Small intestine (tissue), 7 donors: ENCODE measurements around the gene TIMM17B. TPM values are rescaled to one million over a fixed set of nuclear protein-coding genes. Genes with fewer than 3 reads are reported as not detected.
"Not testable (repeated sequence)": the region's sequence is repeated elsewhere in the genome, so short reads cannot be mapped to it uniquely, and the experiment has no call there.

Source experiments
- DNase-seq, 2 donors: peaks; one replicate each; pipeline versions ENCODE4 v3.0.0 to v3.0.0-alpha.2; 2013
- FAIRE-seq: peaks from 2 replicates; lab custom pipeline; 2012; peaks lifted over from hg19 to GRCh38; lab: Jason Lieb, UNC
- H3K27ac ChIP-seq, 3 donors: one replicate each; pipeline ENCODE4 v1.5.1; 2013; ENCODE audit warnings: low read length in 2 of 3, mild to moderate bottlenecking in 2 of 3, control low read depth in 1 of 3, inconsistent platforms in 1 of 3, low read depth in 1 of 3, moderate library complexity in 1 of 3
- H3K27me3 ChIP-seq, 3 donors: one replicate each; pipeline ENCODE4 v1.6.1; 2013; ENCODE audit warnings: low read length in 3 of 3, inconsistent platforms in 1 of 3; ENCODE audit not compliant: control insufficient read depth in 3 of 3, insufficient read depth in 3 of 3
- H3K36me3 ChIP-seq, 3 donors: one replicate each; pipeline ENCODE4 v1.6.1; 2013; ENCODE audit warnings: low read length in 3 of 3, inconsistent platforms in 1 of 3, low read depth in 1 of 3, mild to moderate bottlenecking in 1 of 3, moderate library complexity in 1 of 3; ENCODE audit not compliant: control insufficient read depth in 3 of 3, insufficient read depth in 2 of 3
- H3K4me1 ChIP-seq, 3 donors: one replicate each; pipeline ENCODE4 v1.6.1; 2013; ENCODE audit warnings: low read length in 2 of 3, inconsistent platforms in 1 of 3, low read depth in 1 of 3, mild to moderate bottlenecking in 1 of 3, moderate library complexity in 1 of 3; ENCODE audit not compliant: control insufficient read depth in 3 of 3, insufficient read depth in 2 of 3
- H3K4me3 ChIP-seq, 3 donors: one replicate each; pipeline ENCODE4 v1.5.1; 2013; ENCODE audit warnings: low read length in 3 of 3, control low read depth in 1 of 3, inconsistent platforms in 1 of 3, low read depth in 1 of 3, mild to moderate bottlenecking in 1 of 3, moderate library complexity in 1 of 3
- H3K9me3 ChIP-seq, 2 donors: one replicate each; pipeline ENCODE4 v1.6.1; 2013; ENCODE audit warnings: low read depth in 1 of 2, low read length in 1 of 2; ENCODE audit not compliant: control insufficient read depth in 2 of 2, insufficient read depth in 1 of 2
- WGBS, 3 donors: extraction: QIAGEN DNeasy Blood & Tissue Kit; methylation state at CpG; one replicate each; pipeline ENCODE4 v1.1.7; 2013; 5-methylcytosine and 5-hydroxymethylcytosine counted together
- polyA plus RNA-seq, 4 donors: library from polyadenylated mRNA; stranded (reverse) in 3 of 4; unstranded in 1 of 4; fragments of 200-250 nt in 3 of 4; fragments of 120-200 nt in 1 of 4; gene quantifications; one replicate each; pipeline versions ENCODE4 v1.2.1 to v1.2.3, GENCODE V29; 2013
- donor health status: healthy with polysubstance abuse.
- donor health status: control.
- donor health status: control.
- donor health status: Bipolar disorder and iron deficiency.
- donor health status: healthy.

The TIMM17B gene
- polyA plus RNA-seq, 4 donors, result 43.3 to 72.5 (median 66.1) TPM

DNA sequence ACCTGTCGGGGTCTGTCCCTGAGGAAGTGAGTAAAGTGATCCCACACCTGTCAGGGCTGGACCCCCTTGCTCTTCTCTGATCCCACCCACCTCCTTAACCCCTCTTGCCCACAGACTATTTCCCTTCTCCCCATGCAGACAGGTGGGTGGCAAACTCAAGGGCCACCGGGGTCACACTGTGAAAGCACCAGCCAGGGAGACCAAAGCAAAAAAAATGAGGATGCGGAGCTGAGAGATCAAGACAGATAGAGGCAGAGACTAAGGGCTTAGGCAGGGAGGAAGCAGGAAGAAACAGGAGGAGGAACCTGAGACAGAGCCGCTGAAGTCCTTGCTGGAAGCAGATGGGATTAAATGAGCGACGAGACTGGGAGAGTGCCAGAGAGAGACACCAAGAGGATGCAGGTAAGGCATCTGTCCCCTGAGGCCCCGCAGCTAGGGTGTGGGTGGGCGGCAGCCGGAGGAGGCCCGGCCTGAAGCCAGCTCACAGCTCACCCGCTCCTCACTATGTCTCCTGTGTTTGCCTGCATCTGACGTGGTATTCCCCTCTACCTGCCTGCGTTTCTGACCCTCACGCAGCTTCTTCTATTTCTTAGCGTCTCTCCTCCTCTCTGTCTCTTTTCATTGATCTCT, 7.2 kb downstream of the TIMM17B start:
- no peak for FAIRE-seq
- WGBS, 3 donors, result 17 to 44% (median 26%) methylated on average over 11 to 15 of the region's 15 CpGs

DNA sequence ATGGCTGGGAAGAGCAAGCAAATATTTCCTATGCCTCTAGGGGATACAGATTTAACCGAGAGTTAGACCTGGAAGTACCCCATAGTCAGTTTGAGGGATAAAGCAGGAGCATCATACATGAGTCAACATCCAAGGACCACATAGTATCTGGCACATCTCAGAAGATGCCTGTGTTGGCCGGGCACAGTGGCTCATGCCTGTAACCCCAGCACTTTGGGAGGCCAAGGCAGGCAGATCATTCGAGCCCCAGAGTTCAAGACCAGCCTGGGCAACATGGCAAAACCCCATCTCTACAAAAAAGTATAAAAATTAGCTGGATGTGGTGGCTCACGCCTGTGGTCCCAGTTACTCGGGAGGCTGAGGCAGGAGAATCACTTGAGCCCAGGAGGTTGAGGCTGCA, 11.0 kb downstream of the TIMM17B start:
- 80 to 94% (median 91%) methylated on average over 4 to 5 of the region's 5 CpGs for WGBS, 3 donors
- H3K4me1 ChIP-seq, FAIRE-seq, H3K27ac ChIP-seq, H3K36me3 ChIP-seq, H3K9me3 ChIP-seq, H3K27me3 ChIP-seq, H3K4me3 ChIP-seq, DNase-seq: not testable (repeated sequence)

More for the DNA sequence above, 7.2 kb downstream of the TIMM17B start:
- H3K27ac ChIP-seq, result peak overlapping the region in 1 of 3 donors; percentile 66
- peaks cover 0 to 5% (median 0%) of the 10 kb centered on the region in 3 donors for H3K4me1 ChIP-seq
- DNase-seq, result no peak
- H3K36me3 ChIP-seq, result peaks cover 0 to 22% (median 4%) of the 10 kb centered on the region in 3 donors
- no peaks in the 10 kb centered on the region for H3K27me3 ChIP-seq
- peak overlapping the region in 2 of 3 donors; percentile 48 to 65 for H3K4me3 ChIP-seq
- no peaks in the 10 kb centered on the region for H3K9me3 ChIP-seq

DNA sequence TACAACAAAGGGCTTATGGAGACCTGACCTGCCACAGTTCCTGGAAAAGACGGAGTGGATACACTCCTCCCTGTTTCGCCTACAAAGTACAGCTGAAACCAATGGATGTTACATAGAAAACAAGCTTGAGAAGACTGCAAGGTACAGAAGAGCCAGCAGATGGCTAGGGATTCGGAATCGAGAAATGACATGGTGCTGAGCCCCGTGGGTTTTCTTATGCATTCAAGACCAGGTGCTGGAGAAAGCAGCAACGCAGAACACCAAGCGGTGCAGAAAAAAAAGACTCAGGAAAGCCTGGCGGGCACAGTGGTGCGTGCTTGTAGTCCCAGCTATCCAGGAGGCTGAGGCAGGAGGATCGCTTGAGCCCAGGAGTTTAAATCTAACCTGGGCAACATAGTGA, 13.8 kb downstream of the TIMM17B start:
- no peaks in the 10 kb centered on the region for H3K9me3 ChIP-seq
- no peaks in the 10 kb centered on the region for H3K4me1 ChIP-seq
- H3K4me3 ChIP-seq, result no peak overlapping the region
- WGBS, 3 donors, result 72 to 74% (median 74%) methylated on average over 10 of the region's 10 CpGs
- no peak for FAIRE-seq
- H3K27me3 ChIP-seq, result no peaks in the 10 kb centered on the region
- no peaks in the 10 kb centered on the region for H3K36me3 ChIP-seq
- DNase-seq, result no peak
- no peak overlapping the region for H3K27ac ChIP-seq

DNA sequence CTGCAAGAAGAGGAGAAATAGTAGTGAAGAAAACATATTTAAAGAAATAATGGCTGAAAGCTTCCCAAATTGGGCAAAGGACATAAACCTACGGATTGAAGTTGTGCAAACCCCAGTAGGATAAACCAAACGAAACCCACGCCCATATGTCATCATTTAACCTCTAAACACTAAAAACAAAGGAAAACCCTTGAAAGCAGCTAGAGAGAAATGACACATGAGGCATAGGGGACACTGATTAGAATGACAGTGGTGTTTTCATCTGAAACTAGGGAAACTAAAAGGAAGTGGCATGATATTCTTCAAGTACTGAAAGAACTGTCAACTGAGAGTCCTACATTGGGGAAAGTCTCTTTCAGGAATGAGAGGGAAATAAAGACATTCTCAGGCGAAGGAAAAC, 20.6 kb downstream of the TIMM17B start:
- 59 to 73% (median 61%) methylated on average over 4 of the region's 4 CpGs for WGBS, 3 donors
- not testable (repeated sequence) for DNase-seq, FAIRE-seq, H3K4me3 ChIP-seq, H3K4me1 ChIP-seq, H3K27me3 ChIP-seq, H3K9me3 ChIP-seq, H3K36me3 ChIP-seq, H3K27ac ChIP-seq

DNA sequence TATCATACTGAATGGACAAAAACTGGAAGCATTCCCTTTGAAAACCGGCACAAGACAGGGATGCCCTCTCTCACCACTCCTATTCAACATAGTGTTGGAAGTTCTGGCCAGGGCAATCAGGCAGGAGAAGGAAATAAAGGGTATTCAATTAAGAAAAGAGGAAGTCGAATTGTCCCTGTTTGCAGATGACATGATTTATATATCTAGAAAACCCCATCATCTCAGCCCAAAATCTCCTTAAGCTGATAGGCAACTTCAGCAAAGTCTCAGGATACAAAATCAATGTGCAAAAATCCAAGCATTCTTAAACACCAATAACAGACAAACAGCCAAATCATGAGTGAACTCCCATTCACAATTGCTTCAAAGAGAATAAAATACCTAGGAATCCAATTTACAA, 25.6 kb downstream of the TIMM17B start:
- 32 to 73% (median 54%) methylated on average over 1 of the region's 2 CpGs for WGBS, 3 donors
- not testable (repeated sequence) for H3K9me3 ChIP-seq, H3K4me1 ChIP-seq, H3K27me3 ChIP-seq, H3K27ac ChIP-seq, H3K4me3 ChIP-seq, FAIRE-seq, H3K36me3 ChIP-seq, DNase-seq

DNA sequence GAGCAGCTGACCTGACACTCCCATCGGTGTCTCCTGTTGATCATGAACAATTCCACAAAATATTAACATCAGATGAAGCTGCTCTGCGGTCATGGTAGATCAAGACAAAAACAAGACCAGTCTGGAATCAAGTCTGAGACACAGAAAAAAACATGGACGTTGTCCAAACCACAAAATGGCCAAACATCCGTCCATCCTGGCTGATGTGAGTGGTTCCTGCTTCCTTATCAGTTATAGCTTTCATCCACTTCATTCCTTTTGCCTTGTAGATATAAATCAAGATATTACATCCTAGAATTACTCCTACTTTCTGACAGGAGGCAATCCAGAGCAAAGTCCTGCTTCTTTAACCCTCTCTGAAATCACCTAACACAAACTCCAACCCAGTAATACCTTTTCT, 33.4 kb downstream of the TIMM17B start:
- Histone ChIP-seq H3K4me1 (no peaks in the 10 kb centered on the region), H3K27me3 (no peaks in the 10 kb centered on the region), H3K4me3 (no peak overlapping the region), H3K36me3 (no peaks in the 10 kb centered on the region), H3K9me3 (no peaks in the 10 kb centered on the region), H3K27ac (no peak overlapping the region)
- no peak for DNase-seq
- WGBS, 3 donors, result 36 to 38% (median 36%) methylated on average over 4 of the region's 4 CpGs
- FAIRE-seq, result no peak

DNA sequence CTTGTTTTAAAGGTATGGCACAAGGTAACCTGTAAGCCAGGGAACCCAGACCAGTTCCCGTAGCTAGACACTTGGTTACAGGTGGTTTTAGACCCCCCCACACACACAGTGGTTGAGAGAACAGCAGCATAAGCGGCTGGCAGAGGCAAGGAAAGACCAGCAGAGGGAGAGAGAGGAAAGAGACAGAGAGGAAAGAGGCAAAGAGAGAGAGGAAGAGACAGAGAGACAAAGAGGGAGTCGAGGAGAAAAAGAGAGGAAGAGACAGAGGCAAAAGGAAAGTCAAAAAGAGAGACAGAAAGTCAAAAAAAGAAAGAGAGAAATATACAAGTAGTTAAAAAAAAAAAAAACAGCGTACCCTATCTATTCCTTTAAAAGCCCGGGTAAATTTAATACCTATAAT, 42.7 kb downstream of the TIMM17B start:
- no peaks in the 10 kb centered on the region for H3K4me1 ChIP-seq
- FAIRE-seq (no peak), DNase-seq (peak; percentile 6 to 10)
- H3K27ac ChIP-seq, result no peak overlapping the region
- H3K36me3 ChIP-seq, result no peaks in the 10 kb centered on the region
- 35 to 47% (median 45%) methylated on average over 5 of the region's 5 CpGs for WGBS, 3 donors
- H3K9me3 ChIP-seq, result no peaks in the 10 kb centered on the region
- H3K4me3 ChIP-seq, result no peak overlapping the region
- no peaks in the 10 kb centered on the region for H3K27me3 ChIP-seq

DNA sequence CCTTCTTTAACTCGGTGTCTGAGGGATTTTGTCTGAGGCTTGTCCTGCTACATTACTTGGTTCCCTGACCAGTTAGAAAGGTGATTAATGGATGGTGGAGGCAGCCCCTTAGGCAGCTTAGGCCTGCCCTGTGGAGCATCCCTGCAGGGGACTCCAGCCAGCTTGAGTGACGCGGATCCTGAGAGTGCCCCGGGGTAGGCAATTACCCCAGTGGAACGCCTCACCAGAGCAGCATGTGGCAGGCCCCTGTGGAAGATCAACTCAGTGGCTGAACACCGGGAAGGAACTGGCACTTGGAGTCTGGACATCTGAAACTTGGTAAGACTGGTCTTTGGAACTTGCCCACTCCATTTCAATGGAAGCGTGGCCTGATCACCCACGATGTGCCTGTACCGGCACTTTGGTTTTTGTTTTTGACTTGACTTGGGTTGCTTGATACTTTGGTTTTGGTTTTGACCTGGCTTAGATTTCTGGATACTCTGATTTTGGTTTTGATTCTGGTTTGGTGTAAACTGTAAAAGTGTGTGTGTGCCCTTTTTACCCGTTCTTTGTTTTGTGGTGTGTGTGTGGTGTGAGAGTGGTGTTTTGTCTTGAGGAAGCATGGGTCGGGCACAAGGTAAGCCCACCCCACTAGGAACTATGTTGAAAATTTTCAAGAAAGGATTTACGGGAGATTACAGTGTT, 43.3 kb downstream of the TIMM17B start:
- DNase-seq, H3K4me1 ChIP-seq, H3K27ac ChIP-seq, H3K4me3 ChIP-seq, FAIRE-seq, H3K9me3 ChIP-seq, H3K27me3 ChIP-seq, H3K36me3 ChIP-seq: not testable (repeated sequence)
- 88 to 92% (median 90%) methylated on average over 12 of the region's 12 CpGs for whole genome bisulfite sequencing, 3 donors
